GM12878 (cell line): ENCODE results near the gene SRCAP. TPM values are rescaled to one million over a fixed set of nuclear protein-coding genes. Genes with fewer than 3 reads are reported as not detected.

ENCODE experiments used
- ATAC-seq: fragments of 200-7000 bp; cut with Tn5 transposase; 3 replicates; pipeline ENCODE4 v1.9.1; 2020; ENCODE audit warnings: mild to moderate bottlenecking, moderate library complexity
- BruUV-seq: library from RNA; stranded (reverse); fragments of 400-500 nt; replicated peaks from 2 replicates; lab custom pipeline; 2021; lab: Mats Ljungman, UMichigan
- CTCF ChIA-PET: fragments of 300-600 bp; sonication (Branson Sonifier 250); formaldehyde crosslinking; extraction: SDS; loops from one replicate; lab custom pipeline; 2021; ENCODE audit warnings: inconsistent platforms; lab: Yijun Ruan, JAX
- POLR2A ChIA-PET: fragments of 350-600 bp; formaldehyde crosslinking; extraction: SDS; loops from one replicate; lab custom pipeline; 2021; ENCODE audit warnings: inconsistent platforms; lab: Charles Lee
- RAD21 ChIA-PET: fragments of 300-600 bp; sonication (Branson Sonifier 250); formaldehyde crosslinking; loops from one replicate; lab custom pipeline; 2023; ENCODE audit warnings: antibody characterized with exemption; ENCODE audit not compliant: unreplicated experiment; lab: Charles Lee
- SMC1A ChIA-PET: fragments of 300-600 bp; sonication (Branson Sonifier 250); formaldehyde crosslinking; loops from one replicate; lab custom pipeline; 2023; ENCODE audit not compliant: unreplicated experiment, uncharacterized antibody; lab: Charles Lee
- DNase-seq: peaks from one replicate; pipeline ENCODE4 v3.0.0-alpha.2; 2011; ENCODE audit warnings: low read depth, low spot score
- FAIRE-seq: peaks from 3 replicates; lab custom pipeline; 2011; peaks lifted over from hg19 to GRCh38; lab: Jason Lieb, UNC
- H2AFZ ChIP-seq: 2 replicates; pipeline ENCODE4 v1.6.0; 2011; ENCODE audit warnings: low read depth, low read length, control low read depth; ENCODE audit not compliant: control insufficient read depth
- H3K27ac ChIP-seq: 2 replicates; pipeline ENCODE4 v1.5.1; 2011; ENCODE audit warnings: control low read depth; ENCODE audit not compliant: control insufficient read depth, insufficient read depth
- H3K27me3 ChIP-seq, 2 experiments: replicated peaks in 1 of 2; 2 replicates each; pipeline versions ENCODE4 v1.6.0 to v1.6.1; 2011; ENCODE audit warnings: low read length in 1 of 2; ENCODE audit not compliant: control insufficient read depth in 2 of 2, insufficient read depth in 2 of 2
- H3K36me3 ChIP-seq, 2 experiments: 2 replicates each; pipeline ENCODE4 v1.5.1; 2011; ENCODE audit warnings: low read length in 1 of 2; ENCODE audit not compliant: control insufficient read depth in 2 of 2, insufficient read depth in 2 of 2
- H3K4me1 ChIP-seq: 2 replicates; pipeline ENCODE4 v1.6.1; 2011; ENCODE audit warnings: mild to moderate bottlenecking, low read length, moderate library complexity, mixed read lengths; ENCODE audit not compliant: control insufficient read depth, insufficient read depth
- H3K4me2 ChIP-seq: 2 replicates; pipeline ENCODE4 v1.6.0; 2011; ENCODE audit warnings: control low read depth; ENCODE audit not compliant: control insufficient read depth, insufficient read depth
- H3K4me3 ChIP-seq: fragments of 200-600 bp; sonication (generic); 2 replicates; pipeline ENCODE4 v1.5.1; 2016
- H3K79me2 ChIP-seq: 2 replicates; pipeline ENCODE4 v1.6.0; 2011; ENCODE audit warnings: low read length; ENCODE audit not compliant: control insufficient read depth, insufficient read depth
- H3K9ac ChIP-seq: 2 replicates; pipeline ENCODE4 v1.8.0; 2011; ENCODE audit warnings: low read length, control low read depth, mixed read lengths; ENCODE audit not compliant: control insufficient read depth, insufficient read depth
- H3K9me3 ChIP-seq: replicated peaks from 3 replicates; pipeline ENCODE4 v1.5.1; 2011; ENCODE audit warnings: mild to moderate bottlenecking, low read length; ENCODE audit not compliant: control insufficient read depth, insufficient read depth
- H4K20me1 ChIP-seq: 2 replicates; pipeline ENCODE4 v1.6.0; 2011; ENCODE audit not compliant: control insufficient read depth, insufficient read depth
- CUX1 ChIP-seq: IDR thresholded peaks from 2 replicates; pipeline ENCODE4 v1.6.1; 2012; ENCODE audit warnings: improper control_type of control experiment, low read depth, low read length; ENCODE audit not compliant: insufficient replicate concordance
- E4F1 ChIP-seq: fragments of 450-650 bp; IDR thresholded peaks from 2 replicates; pipeline ENCODE4 v1.6.1; 2018; ENCODE audit warnings: borderline replicate concordance, mild to moderate bottlenecking; ENCODE audit not compliant: partially characterized antibody
- HDAC2 ChIP-seq: fragments of 200-600 bp; sonication (generic); IDR thresholded peaks from 2 replicates; pipeline ENCODE4 v1.6.1; 2017
- JUNB ChIP-seq: IDR thresholded peaks from 2 replicates; pipeline ENCODE4 v1.6.1; 2016; ENCODE audit warnings: antibody characterized with exemption, mild to moderate bottlenecking
- NKRF ChIP-seq: fragments of 450-650 bp; conservative IDR thresholded peaks from 2 replicates; pipeline ENCODE4 v1.6.1; 2017; ENCODE audit warnings: mild to moderate bottlenecking, moderate library complexity
- NRF1 ChIP-seq: conservative IDR thresholded peaks from 2 replicates; pipeline ENCODE4 v1.6.1; 2011; ENCODE audit warnings: mild to moderate bottlenecking, low read depth, low read length, improper control_type of control experiment
- PRDM15 ChIP-seq: fragments of 450-650 bp; formaldehyde crosslinking; IDR thresholded peaks from 2 replicates; pipeline ENCODE4 v1.4.0; 2020; ENCODE audit warnings: mild to moderate bottlenecking, moderate library complexity
- WGBS: methylation state at CpG from one replicate; pipeline ENCODE4 v1.1.6; 2016; ENCODE audit warnings: low lambda C conversion rate; ENCODE audit not compliant: insufficient replicate concordance, insufficient coverage; ENCODE audit errors: missing lambda C conversion rate; 5-methylcytosine and 5-hydroxymethylcytosine counted together
- in situ Hi-C: fragments of 300-500 bp; cut with MboI; formaldehyde crosslinking; loops from 9 replicates; pipeline ENCODE4 v1.14.3; 2018; ENCODE audit warnings: mixed read lengths
- intact Hi-C: fragments of 100-400 bp; cut with micrococcal nuclease; formaldehyde crosslinking; loops from one replicate; pipeline ENCODE4 v1.14.2; 2022; ENCODE audit not compliant: unreplicated experiment
- polyA plus RNA-seq, 11 experiments: library from polyadenylated mRNA; depleted of rRNA in 4 of 11; unstranded in 6 of 11; stranded (reverse) in 5 of 11; fragments of >200 nt; fragmentation: Nextera tagmentation in 4 of 11; fragmentation: Illumina TruSeq in 1 of 11; extraction: Ambion mirVana in 4 of 11; extraction: Trizol in 1 of 11; gene quantifications; 1 replicate in 1 of 11; 2 replicates in 10 of 11; pipeline versions ENCODE4 v1.2.1 to v1.2.3, GENCODE V29; 2011 to 2016; ENCODE audit warnings: inconsistent platforms in 2 of 11, missing spikeins in 2 of 11, low read depth in 1 of 11
- total RNA-seq, 4 experiments: library from RNA; depleted of rRNA in 3 of 4; stranded (reverse); fragments of >200 nt in 3 of 4; fragmentation: Illumina TruSeq in 1 of 4; extraction: Trizol in 1 of 4; gene quantifications; 2 replicates each; pipeline versions ENCODE4 v1.2.1 to v1.2.3, GENCODE V29; 2013 to 2021

Gene SRCAP
- total and polyA plus RNA-seq, 10 of the 15 experiments (the other 5 are each of a cell fraction or from before 2014, with no cell fraction given), result 0.24 to 58.4 (median 11.6) TPM

- TF ChIP-seq NKRF (no peak), JUNB (no peak), E4F1 (no peak)
Measured at GRCh38 chr16:30774367-30775130, 75.6 kb downstream of the SRCAP start (continued).

- Histone ChIP-seq H3K4me2 (peak overlapping the region; percentile 87), H3K79me2 (peaks cover 2% of the 10 kb centered on the region; the same call in 1 of the 2 replicates), H3K9ac (peak overlapping the region; percentile 84), H4K20me1 (no peaks in the 10 kb centered on the region), H3K27ac (no peak overlapping the region), H3K27me3 (no peaks in the 10 kb centered on the region), H2AFZ (no peak overlapping the region), H3K9me3 (no peaks in the 10 kb centered on the region), H3K4me1 (no peaks in the 10 kb centered on the region), H3K36me3 (peaks cover 5 to 13% of the 10 kb centered on the region in 2 experiments; a peak in 3 of 4 replicates), H3K4me3 (peak overlapping the region; percentile 78; the same call in 1 of the 2 replicates)
- DNase-seq (no peak), ATAC-seq (no peak), FAIRE-seq (no peak)
- ChIA-PET CTCF (interaction anchor here (1.1 kb wide), 1 partner anchor 40 kb away, joined by 3 read pairs; no protein-coding TSS in a partner anchor), RAD21 (interaction anchor here (1.3 kb wide), 1 partner anchor 70 kb away, joined by 3 read pairs; no protein-coding TSS in a partner anchor), SMC1A (no interaction called here), POLR2A (interaction anchor here (0.6 to 1.9 kb wide), 4 partner anchors 12 to 70 kb away, joined by 3 to 7 read pairs (median 3); partner anchors contain the start of gene PHKG2)
- intact Hi-C loops (loop anchor here (2.0 kb wide), 1 partner anchor 148 kb away; the partner anchor contains the start of gene FBXL19), in situ Hi-C loops (no loop called here)
- 35% methylated on average over 15 of the region's 15 CpGs for WGBS
- TSS peak; percentile 58 for BruUV-seq
- TF ChIP-seq CUX1 (no peak), PRDM15 (CRISPR knock-in tag) (no peak), HDAC2 (no peak), NRF1 (no peak)
Measured at GRCh38 chr16:30775131-30775391, 76.1 kb downstream of the SRCAP start.
